ENCODE data around the gene UBA1.

UBA1 gene

DNA sequence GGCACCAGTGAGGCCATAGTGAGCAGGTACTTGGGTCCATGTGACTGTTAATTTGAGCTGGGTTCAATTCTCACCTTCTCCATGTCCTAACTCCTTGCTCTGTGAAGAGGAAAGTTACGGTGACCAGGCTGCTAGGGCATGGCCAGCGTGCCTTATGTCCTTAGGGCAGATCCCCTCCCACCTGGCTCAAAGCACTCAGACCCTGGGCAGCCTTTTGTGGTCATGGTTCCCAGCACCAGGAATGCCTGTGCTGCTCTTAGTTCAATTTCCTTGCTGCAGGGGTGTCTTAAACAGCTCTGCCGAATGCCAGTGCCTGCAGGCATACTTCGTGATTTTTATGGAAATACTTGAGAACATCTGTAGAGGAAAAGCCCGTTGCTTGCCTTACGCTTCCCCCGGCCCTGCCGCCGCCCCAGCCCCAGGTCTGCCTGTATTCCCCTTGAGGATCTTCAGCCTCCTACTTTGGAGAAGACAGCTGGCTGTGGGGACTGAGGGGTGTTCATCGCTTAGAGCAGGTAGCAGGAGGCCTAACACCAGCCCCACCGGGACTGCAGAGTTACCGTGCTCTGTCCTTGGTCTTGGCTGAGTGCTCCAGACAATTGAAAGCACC lies 21.8 kb downstream of the UBA1 start:
- TF ChIP-seq EZH2 (optimal IDR thresholded peaks at IDR 0.05; ENCODE audit: low read depth, low read length) (no peak), CTCF (IDR thresholded peaks at IDR 0.05; ENCODE audit: low read length) (no peak), EZH2phosphoT487 (IDR thresholded peaks at IDR 0.05; ENCODE audit: low read length) (no peak)
- Histone ChIP-seq H4K20me1 (ENCODE audit: insufficient read depth, low read length) (peaks cover 4% of the 10 kb centered on the region; the same call in 1 of the 2 replicates), H3K4me2 (ENCODE audit: low read depth, low read length) (no peak overlapping the region), H3K4me1 (ENCODE audit: low read length) (peaks cover 13% of the 10 kb centered on the region; the same call in 1 of the 2 replicates), H3K36me3 (replicated peaks; ENCODE audit: insufficient read depth, low read length) (no peaks in the 10 kb centered on the region), H3K79me2 (ENCODE audit: low read length) (peaks cover 20% of the 10 kb centered on the region), H3K27me3 (replicated peaks; ENCODE audit: insufficient read depth, low read length) (no peaks in the 10 kb centered on the region), H3F3A (ENCODE audit: insufficient read depth, low read length) (peaks cover 8% of the 10 kb centered on the region; the same call in 1 of the 2 replicates), H3K9ac (ENCODE audit: low read length) (no peak overlapping the region), H3K27ac (ENCODE audit: low read length) (no peak overlapping the region), H3K9me2 (replicated peaks; ENCODE audit: insufficient read depth, low read length) (no peaks in the 10 kb centered on the region), H2AFZ (ENCODE audit: low read length) (no peak overlapping the region), H3K9me3 (replicated peaks; ENCODE audit: insufficient read depth, low read length) (no peaks in the 10 kb centered on the region), H3K4me3 (ENCODE audit: low read length) (no peak overlapping the region)
- DNase-seq = no peak

DNA sequence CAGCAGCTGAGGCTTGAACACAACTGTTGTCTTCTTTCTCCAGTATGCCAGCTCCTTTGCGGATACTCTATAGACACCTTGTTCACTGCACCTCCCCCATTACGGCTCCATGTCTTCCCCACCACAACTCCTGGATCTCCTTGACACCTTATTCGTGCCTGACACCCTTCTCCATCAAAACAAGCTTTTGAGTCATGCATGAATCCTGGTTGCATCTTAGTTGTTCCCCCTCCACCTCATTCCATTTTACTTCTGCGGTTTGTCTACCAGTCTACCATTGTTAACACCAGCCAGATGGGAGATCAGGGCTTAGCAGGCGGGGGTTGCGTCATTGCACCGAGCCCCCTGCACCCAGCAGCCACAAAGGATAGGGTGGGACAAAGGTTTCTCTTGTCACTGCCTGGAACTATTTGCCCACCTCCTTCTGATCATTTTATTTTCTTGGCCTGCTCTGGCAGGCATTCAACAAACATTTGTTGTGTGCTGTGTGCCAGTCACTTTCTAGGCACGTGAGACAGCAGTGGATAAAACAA lies 22.8 kb downstream of the UBA1 start:
- Histone ChIP-seq H2AFZ (ENCODE audit: low read length) (no peak overlapping the region), H3K4me2 (ENCODE audit: low read depth, low read length) (0 out of 2 replicates have a peak overlapping the region, but pooled peaks have one; percentile 95), H3K9me3 (replicated peaks; ENCODE audit: insufficient read depth, low read length) (no peaks in the 10 kb centered on the region), H3F3A (ENCODE audit: insufficient read depth, low read length) (peaks cover 8% of the 10 kb centered on the region; the same call in 1 of the 2 replicates), H3K9me2 (replicated peaks; ENCODE audit: insufficient read depth, low read length) (no peaks in the 10 kb centered on the region), H3K4me3 (ENCODE audit: low read length) (no peak overlapping the region), H3K27ac (ENCODE audit: low read length) (peak overlapping the region; percentile 78; the same call in 1 of the 2 replicates), H3K4me1 (ENCODE audit: low read length) (peaks cover 13% of the 10 kb centered on the region; the same call in 1 of the 2 replicates), H3K27me3 (replicated peaks; ENCODE audit: insufficient read depth, low read length) (no peaks in the 10 kb centered on the region), H4K20me1 (ENCODE audit: insufficient read depth, low read length) (peaks cover 8% of the 10 kb centered on the region; the same call in 1 of the 2 replicates), H3K36me3 (replicated peaks; ENCODE audit: insufficient read depth, low read length) (no peaks in the 10 kb centered on the region), H3K79me2 (ENCODE audit: low read length) (peaks cover 30% of the 10 kb centered on the region), H3K9ac (ENCODE audit: low read length) (no peak overlapping the region)
- TF ChIP-seq EZH2 (optimal IDR thresholded peaks at IDR 0.05; ENCODE audit: low read depth, low read length) (no peak), CTCF (IDR thresholded peaks at IDR 0.05; ENCODE audit: low read length) (no peak), EZH2phosphoT487 (IDR thresholded peaks at IDR 0.05; ENCODE audit: low read length) (no peak)
- DNase-seq = no peak

GRCh38 chrX:47217121-47217851 lies 23.7 kb downstream of the UBA1 start:
- H3K36me3 ChIP-seq (replicated peaks; ENCODE audit: insufficient read depth, low read length) = no peaks in the 10 kb centered on the region

More at GRCh38 chrX:47217121-47217851, 23.7 kb downstream of the UBA1 start:
- Histone ChIP-seq H3F3A (ENCODE audit: insufficient read depth, low read length) (peaks cover 8% of the 10 kb centered on the region; the same call in 1 of the 2 replicates), H3K27ac (ENCODE audit: low read length) (peak overlapping the region; percentile 78; the same call in 1 of the 2 replicates), H3K79me2 (ENCODE audit: low read length) (peaks cover 38% of the 10 kb centered on the region), H4K20me1 (ENCODE audit: insufficient read depth, low read length) (peaks cover 8% of the 10 kb centered on the region; the same call in 1 of the 2 replicates), H3K9me2 (replicated peaks; ENCODE audit: insufficient read depth, low read length) (no peaks in the 10 kb centered on the region), H3K9ac (ENCODE audit: low read length) (peak overlapping the region; percentile 63), H3K27me3 (replicated peaks; ENCODE audit: insufficient read depth, low read length) (no peaks in the 10 kb centered on the region), H3K4me2 (ENCODE audit: low read depth, low read length) (peak overlapping the region; percentile 95), H2AFZ (ENCODE audit: low read length) (0 out of 2 replicates have a peak overlapping the region, but pooled peaks have one; percentile 48), H3K4me3 (ENCODE audit: low read length) (peak overlapping the region; percentile 54), H3K4me1 (ENCODE audit: low read length) (peaks cover 13% of the 10 kb centered on the region; the same call in 1 of the 2 replicates), H3K9me3 (replicated peaks; ENCODE audit: insufficient read depth, low read length) (no peaks in the 10 kb centered on the region)
- DNase-seq = no peak
- TF ChIP-seq EZH2phosphoT487 (IDR thresholded peaks at IDR 0.05; ENCODE audit: low read length) (no peak), EZH2 (optimal IDR thresholded peaks at IDR 0.05; ENCODE audit: low read depth, low read length) (no peak), CTCF (IDR thresholded peaks at IDR 0.05; ENCODE audit: low read length) (no peak)

Measured in MM.1S (cell line).